ENCODE results near the gene ZNF536.
"Not testable (repeated sequence)": the region's sequence is repeated elsewhere in the genome, so short reads cannot be mapped to it uniquely, and the experiment has no call there.

ZNF536 gene

DNA sequence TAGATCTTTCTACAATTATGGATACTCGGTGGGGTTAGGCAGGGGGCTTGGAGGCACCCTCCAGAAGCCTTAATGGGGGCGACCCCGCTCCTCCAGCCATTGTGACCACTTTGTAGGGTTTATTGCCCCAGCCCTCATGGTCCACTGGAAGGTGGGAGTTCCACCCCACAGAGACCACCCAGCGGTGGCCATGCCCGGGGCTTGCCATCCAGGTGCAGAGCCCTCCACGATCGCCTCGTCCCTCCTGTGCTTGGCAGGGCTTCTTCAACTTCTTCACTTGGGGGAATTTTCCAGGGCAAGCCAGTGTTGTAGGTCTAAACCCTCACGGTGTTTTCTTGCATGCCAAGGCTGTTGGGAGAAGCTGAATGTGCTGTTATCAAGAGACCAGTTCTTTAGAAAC is 16.1 kb downstream of the ZNF536 start:
- DNase-seq (ENCODE audit: low read depth, low spot score) = no peak

DNA sequence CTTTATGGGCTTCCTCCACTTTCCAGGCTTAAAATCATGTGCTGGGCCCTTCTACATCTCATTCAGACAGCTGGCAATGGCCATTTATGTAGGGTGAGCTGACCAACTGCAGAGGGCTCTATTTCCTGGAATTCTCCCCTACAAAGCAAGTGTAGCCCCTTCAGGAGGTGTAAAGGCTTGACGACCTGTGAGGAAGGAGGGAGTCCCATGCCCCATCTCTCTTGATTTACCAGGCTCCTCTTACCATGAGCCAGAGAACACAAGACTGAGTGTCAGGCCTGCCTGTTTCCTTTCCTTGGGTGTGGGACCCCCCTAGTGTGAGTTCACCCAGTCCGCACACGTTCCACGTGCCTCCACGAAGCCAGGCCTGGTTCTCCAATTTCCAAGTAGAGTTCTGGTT is 16.6 kb downstream of the ZNF536 start:
- no peak for DNase-seq (ENCODE audit: low read depth, low spot score)

DNA sequence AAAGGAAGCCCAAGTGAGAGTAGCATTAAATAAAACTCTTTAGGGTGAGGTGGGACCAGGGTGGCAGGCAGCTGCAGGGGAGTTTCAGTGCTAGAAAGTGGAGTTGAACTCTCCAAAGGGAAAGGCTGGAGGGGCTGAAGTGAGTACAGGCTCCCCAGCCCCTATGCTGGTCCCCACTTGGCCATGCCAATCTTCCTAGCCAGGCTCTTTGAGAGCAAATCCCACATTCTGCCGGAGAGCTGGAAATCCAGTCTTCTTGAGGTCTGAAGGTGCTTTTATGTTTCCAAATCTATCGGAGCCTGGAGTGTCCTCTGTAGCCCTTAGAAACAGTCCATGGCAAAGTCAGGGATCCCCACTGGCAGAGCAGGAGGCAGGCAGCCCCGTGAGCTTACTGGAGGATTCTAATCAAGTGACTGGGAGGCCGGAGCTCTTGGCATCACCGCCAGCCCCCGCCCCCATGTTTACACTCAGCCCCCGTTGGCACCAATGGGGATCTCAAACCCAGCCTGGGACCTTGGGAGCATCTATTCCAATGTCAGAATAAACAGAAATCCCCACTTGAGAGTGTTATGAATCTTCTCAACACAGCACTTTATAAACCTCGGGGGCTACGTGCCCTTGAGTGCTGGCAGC is 18.3 kb downstream of the ZNF536 start:
- DNase-seq (ENCODE audit: low read depth, low spot score) = no peak

DNA sequence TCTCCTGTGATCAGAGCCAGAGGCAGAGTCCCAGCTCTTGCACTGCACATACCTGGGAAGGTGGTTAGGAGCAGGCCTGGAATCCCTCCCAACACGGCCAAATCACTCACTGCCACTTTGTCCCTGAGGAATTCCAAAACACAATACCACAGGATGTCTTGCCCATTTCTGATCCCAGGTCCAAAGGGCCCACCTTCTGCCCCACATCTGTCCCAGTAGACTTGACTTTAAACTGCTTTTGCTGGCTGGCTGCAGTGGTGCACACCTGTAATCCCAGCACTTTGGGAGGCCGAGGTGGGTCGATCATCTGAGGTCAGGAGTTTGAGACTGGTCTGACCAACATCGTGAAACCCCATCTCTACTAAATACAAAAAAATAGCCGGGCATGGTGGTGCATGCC is 18.9 kb downstream of the ZNF536 start:
- DNase-seq (ENCODE audit: low read depth, low spot score) = no peak

DNA sequence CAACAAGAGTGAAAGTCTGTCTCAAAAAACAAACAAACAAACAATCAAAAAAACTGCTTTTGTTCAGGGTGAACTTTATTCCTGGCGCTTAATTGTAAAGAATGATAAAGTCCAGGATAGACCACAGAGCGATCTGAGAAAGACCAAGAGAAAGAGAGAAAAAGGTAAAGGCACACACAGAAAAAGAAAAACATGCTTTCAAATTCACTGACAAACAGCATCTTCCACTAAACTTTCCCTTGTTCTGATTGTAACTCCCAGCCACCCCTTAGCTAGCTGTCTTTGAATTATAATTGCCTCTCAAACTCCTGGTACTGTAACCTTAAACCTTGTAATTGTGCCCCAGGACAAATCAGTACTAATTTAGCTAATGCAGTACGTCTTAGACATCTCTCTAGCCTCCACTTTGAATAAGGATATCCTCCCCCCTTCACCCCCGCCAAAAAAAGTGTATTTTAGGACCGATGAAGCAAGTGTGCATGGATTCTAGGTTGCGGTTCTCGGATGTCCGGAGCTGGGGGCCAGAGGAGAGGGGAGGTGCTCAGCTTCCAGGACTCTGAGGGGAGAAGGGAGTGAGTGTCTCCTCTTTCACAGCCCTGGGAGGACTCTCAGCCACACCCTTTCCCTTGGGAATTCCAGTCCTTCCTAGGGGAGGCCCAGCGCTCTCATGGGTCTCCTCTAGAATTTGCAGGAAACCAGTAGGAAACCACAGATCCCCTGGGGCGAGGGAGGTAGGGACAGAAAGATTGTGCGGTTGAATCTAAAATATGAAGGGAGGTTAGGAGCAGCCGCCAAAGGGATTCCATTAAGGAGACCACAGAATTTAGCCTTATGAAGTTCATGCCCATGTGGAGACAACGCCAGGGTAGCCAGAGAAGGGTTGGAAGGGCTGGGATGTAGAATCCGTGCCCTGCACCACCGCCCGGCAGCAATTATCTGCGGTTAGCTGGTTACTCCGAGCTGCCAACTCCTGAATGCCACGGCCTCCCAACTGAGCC is 19.7 kb downstream of the ZNF536 start:
- no peak for DNase-seq (ENCODE audit: low read depth, low spot score)

DNA sequence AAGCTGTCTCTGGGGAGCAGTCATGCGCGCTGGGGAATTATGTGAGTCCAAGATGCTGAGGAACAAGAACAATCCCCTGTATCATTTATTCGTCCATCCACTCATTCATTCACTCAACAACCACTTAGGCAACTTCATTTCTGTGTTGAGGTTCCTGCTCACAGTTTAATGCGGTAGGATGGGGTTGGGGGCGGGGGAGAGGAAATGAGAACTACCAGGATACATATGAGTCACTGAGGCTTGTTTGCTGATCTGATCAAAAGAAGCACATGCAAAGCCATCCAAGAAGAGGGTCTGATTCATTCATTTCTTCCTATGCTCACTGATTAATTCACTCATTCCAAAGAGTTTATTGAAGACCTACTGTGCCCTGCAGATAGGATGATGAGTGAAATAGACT is 20.9 kb downstream of the ZNF536 start:
- DNase-seq (ENCODE audit: low read depth, low spot score) = no peak

DNA sequence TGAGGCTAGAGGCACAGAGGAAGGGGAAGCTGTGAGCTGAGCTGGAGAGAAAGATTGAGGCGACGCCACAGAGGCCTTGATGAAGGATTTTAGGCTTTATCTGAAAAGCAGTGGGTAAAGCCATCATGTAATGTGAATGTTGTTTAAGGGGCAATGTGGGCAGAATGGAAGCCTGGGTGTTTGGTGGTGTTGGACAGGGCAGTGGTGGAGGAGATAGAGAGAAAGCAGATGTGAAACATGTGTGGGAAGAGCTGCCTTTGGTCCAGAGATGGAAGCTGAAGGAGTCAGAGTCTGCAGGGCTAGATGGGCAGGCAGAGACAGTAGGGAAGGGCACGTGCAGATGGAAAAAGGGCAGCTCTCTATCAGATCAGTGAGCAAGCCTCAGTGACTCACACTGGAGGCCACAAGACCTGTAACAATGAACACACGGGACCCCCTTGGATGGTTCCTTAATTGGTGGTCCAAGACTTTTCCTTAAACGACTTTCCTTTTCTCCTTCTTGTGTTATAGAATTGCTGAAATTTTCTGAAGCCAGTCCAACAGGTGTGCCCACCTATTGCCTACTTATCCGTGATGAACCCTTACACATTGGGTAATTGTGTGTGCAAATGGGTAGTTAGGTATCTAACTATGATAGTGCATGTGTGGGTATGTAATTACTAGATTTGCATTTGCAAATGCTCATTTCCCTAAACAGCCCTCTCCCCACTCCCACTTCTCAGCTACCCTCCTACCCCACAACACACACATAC is 21.7 kb downstream of the ZNF536 start:
- DNase-seq (ENCODE audit: low read depth, low spot score) = no peak

DNA sequence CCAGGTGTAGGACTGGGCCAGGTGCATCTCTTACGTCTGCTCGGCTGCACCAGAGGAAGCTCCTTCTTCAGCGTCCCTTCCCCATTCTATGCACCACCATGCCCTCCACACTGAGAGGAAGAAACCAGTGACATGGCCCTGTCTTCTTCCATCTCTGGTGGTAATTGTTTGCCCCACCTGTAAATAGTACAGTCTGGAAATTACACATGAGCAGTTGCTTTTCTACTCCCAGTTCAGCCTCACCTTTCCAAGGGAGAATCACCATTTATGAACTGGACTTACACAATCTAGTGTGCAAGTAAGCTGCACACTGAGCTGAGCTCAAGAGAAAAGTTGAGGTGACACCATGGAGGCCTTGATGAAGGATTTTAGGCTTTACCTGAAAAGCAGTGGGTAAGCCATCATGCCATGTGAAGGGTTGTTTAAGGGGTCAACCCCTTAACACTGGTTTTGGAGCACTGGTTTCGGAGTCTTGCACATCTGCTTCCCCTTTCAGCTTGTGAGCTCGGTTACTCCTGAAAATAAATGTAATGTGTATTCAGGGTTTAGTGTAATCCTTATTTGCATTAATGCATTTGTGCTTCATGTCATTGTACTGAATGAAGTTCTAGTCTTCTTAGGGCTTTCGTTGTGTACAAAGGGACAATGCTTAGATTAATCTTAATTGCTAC is 22.4 kb downstream of the ZNF536 start:
- no peak for DNase-seq (ENCODE audit: low read depth, low spot score)

DNA sequence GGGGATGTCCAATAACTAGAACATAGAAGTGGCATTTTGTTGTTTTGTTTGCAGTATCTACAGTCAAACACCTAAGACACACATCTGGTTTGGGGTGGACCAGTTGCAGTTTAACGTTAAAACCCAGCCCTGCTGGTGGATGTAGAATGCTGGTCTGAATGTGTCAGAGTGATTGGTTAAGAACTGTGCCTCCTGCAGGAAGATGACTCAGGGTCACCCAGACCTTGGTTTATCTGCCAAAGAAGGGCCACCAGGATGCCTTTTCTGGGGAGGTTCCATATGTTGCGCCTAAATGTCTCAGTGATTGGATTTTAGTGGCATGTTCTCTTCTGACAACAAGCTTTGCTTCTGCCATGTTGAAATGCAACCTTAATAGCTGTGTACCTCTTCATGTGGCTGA is 23.1 kb downstream of the ZNF536 start:
- DNase-seq (ENCODE audit: low read depth, low spot score) = no peak

DNA sequence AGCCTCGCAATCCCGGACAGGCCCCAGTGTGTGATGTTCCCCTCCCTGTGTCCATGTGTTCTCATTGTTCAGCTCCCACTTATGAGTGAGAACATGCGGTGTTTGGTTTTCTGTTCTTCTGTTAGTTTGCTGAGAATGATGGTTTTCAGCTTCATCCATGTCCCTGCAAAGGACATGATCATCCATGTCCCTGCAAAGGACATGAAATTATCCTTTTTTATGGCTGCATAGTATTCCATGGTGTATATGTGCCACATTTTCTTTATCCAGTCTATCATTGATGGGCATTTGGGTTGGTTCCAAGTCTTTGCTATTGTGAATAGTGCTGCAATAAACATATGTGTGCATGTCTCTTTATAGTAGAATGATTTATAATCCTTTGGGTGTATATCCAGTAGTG is 26.4 kb downstream of the ZNF536 start:
- not testable (repeated sequence) for DNase-seq (ENCODE audit: low read depth, low spot score)

DNA sequence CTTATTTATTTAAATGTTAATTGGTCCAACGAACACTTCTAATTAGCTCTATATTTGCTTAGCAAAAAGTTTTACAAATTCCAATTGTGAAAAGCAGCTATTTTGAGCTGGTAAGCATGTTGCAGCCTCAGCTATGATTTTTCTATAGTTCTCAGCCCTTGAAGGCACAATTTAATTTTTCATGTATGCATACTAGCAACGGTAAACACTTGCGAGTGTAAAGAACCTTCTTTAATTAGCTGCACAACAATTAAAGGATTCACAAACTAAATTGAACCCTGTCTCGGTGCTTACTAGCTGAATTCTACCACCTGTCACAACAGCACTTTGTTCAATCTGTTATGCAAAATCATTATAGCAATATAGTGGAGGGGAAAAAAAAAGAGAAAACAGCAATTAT is 29.8 kb downstream of the ZNF536 start:
- DNase-seq (ENCODE audit: low read depth, low spot score) = no peak

DNA sequence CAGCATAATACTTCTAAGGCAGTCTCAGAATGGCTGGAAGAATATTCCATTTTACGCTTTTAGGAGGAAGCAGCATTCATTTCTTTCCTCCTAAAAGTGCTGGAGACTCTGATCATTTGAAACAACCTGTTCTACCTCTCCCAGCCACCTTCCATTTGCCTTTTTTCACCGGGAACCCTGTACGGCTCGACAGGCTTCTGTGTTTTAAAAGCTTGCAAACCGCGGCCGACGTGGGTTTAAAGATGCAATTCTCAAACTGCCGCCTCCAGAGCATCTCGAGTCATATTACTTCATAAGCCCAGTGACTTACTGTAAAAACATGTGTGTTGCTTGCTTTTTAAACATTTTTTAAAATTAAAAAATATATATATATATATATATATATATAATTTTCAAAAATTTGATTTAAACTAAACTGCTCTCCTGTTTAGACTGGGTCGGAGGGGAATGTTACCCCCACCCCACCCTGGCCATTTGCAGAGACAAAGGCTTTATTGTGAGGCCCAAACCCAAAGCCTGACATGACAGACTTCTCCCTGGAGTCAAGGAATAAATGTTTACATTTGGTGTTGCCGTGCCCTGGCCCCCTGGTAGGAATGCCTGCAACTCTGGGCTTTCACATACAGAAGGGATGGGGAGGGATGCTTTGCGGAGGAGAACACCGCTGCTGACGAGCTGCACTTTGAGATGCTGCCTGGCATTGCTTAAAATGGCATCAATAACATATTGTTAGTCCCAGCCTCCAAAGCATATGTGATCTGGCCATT is 30.4 kb downstream of the ZNF536 start:
- DNase-seq (ENCODE audit: low read depth, low spot score) = no peak

DNA sequence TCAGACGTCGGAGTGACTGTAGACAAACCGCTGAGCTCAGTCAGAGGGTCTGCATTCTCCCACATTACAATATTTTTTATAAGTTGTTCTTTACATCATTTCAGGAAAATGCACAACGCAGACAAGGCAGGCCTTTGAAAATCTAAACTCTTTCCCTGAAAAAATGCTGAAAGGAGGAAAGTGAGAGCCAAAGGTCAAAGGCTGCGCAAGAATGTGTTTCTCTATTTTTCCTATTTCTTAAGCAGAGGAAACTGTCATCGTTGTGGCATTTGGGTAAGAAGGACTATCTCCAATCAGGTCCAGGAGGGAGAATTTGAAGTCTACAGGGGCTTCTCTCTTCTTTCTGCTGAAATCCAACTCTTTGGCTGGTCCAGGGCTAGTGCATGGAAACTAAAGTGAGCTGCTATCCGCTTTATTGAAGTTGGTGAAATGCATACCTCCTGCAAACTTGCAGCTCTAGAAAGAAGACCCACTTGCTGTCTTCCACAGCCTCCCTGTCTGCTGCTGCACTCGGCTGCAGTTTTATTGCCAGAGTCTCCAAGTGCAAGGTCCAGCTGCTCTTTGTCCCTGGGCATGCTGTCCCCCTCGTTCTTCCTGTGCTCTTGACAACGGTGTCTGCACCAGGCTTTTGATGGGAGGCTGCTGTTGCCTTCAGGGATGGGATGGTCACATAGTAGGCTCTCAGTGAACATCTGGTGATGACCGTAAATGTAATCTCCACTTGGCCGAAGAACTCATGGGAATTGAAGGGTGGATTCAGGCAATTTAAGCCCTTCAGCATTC is 31.2 kb downstream of the ZNF536 start:
- no peak for DNase-seq (ENCODE audit: low read depth, low spot score)

DNA sequence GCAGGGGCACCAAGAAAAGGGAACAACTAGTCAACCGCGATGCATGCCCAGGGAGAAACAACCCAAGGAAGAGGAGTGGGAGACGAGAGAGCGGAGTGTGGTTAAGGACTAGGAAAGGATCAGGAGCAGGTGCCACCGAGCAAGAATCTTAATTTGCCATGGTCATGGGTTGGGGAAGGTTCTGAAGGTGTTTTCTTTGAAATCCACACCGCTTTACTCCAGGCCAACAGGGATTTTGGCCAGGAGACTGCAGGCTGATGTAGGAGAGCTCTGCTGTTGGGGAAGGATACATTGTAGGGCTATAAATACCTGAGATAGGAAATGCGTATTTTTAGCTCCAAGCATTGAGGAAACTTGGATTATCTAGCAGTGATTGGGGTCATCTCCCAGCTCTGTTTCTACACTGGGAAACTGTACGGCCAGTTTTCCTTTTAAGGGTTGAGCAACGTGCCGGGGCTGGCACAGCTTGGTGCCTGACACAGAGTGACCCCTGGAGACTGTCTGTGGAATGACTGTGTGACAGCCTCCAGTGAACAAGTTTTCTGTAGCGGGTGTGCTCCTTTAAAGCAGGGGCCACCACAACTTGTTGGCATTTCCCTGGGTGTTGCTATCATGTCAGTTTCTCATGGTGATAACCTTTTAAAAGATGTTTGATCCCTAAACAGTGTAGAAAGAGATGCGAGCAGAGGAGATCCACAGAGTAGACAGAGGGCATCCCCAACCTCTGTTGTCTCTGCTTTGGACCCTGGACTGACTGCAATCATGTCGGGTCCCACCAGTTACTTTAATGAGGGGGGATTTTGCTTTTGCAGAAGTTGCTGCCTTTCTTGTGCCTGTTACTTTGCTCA is 34.3 kb downstream of the ZNF536 start:
- DNase-seq (ENCODE audit: low read depth, low spot score) = no peak

DNA sequence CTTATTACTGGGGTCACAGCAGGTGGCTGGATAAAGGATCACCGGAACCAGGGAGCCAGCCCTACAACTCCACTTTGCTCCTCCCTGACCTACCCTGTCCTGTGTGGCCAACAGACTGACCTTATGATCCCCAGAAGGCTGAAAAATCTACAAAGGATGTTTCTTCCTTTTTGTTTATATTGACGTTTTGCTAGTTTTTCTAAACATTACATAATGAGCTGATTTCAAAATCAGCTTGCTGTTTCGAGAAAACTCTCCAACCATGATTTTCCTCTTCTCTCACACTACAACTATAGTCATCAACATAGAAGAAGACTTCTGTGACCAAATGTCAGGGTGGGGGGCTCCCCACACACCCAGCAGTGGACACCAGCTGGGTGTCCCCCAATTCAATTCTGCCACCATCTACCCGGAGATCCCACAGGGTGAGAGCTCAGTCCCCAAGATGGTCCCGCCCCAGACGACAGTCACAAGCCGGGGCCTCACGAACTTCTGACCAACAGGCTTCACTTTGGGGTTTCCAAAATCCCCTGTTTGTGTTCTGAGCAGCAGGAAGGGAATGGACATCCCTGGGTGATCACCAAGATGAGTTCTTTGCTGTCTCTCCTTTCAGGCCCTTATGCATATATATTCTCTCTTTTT is 35.0 kb downstream of the ZNF536 start:
- DNase-seq (ENCODE audit: low read depth, low spot score) = no peak

DNA sequence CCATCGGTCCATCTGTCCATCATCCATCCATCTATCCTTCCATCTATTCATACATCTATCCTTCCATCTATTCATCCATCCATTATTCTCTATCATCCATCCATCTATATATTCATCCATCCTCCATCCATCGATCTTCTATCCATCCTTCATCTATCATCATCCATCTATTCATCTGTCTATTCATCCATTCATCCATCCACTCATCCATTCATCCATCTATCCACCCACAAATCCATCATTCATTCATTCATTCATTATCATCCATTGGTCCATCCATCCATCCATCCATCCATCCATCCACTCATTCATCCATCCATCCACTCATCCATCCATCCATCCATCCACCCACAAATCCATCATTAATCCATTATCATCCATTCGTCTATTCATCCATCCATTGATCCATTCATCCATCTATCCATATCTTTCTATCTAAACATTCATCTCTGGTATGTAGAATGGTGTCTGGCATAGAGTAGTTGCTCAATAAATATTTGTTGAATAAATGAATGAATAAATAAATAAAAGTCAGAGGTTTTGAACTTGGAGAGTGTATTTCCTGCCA is 36.6 kb downstream of the ZNF536 start:
- no peak for DNase-seq (ENCODE audit: low read depth, low spot score)

DNA sequence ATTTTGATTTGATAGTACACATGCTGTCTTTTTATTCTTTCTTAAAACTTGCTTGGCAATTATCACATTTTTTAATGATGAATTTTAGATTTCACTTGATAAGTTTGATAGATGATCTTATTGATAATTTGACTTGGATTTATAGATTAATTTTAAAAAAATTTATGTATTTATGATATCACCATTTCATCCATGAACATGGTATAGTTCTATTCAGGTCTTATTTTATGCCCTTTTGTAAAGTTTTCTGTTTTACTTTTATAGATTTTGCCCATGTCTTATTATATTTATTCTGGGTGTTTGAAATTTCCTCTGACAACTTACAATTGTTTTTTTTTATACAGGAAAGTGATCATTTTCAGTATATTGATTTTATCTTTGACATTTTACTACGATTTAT is 39.5 kb downstream of the ZNF536 start:
- DNase-seq (ENCODE audit: low read depth, low spot score) = no peak

DNA sequence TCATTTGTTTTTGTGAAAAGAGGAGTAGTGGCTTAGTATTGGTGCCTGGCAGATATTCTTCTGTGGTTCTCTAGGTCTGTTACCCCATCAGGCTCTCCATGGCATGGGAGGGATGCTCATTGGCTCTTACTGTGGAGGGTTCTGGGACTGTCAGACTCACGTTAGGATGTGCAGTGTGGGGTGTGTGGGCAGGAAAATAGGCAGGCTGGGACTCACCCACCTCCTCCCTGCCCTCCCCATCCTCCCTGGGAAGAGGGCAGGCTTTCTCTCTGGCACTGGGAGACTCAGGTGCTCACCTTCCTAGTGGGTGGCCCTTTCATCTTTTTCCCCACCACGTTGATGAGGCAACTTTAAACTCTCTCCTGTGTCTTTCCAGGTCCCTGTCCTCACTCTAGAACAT is 44.2 kb downstream of the ZNF536 start:
- DNase-seq (ENCODE audit: low read depth, low spot score) = no peak
